ENCODE results near the gene SMIM38.
A peak's percentile ranks its signal among the peaks of the same experiment; 100 is the strongest.

Gene SMIM38

GRCh38 chr11:69170704-69171103 is 15.0 kb downstream of the SMIM38 start:
- no peak overlapping the region for H3K4me3 ChIP-seq (ENCODE audit: control insufficient read depth, low read depth, low read length)
- no peak for TF ChIP-seq CTCF (conservative IDR thresholded peaks at IDR 0.05; ENCODE audit: control insufficient read depth, insufficient read depth, low read depth, low read length)
- no peak for DNase-seq (ENCODE audit: low read depth)

GRCh38 chr11:69171476-69172240 is 15.9 kb downstream of the SMIM38 start:
- TF ChIP-seq CTCF (conservative IDR thresholded peaks at IDR 0.05; ENCODE audit: control insufficient read depth, insufficient read depth, low read depth, low read length), result no peak
- no peak for DNase-seq (ENCODE audit: low read depth)
- no peak overlapping the region for H3K4me3 ChIP-seq (ENCODE audit: control insufficient read depth, low read depth, low read length)

GRCh38 chr11:69172674-69173073 is 16.9 kb downstream of the SMIM38 start:
- no peak overlapping the region for H3K4me3 ChIP-seq (ENCODE audit: control insufficient read depth, low read depth, low read length)
- no peak for TF ChIP-seq CTCF (conservative IDR thresholded peaks at IDR 0.05; ENCODE audit: control insufficient read depth, insufficient read depth, low read depth, low read length)
- DNase-seq (ENCODE audit: low read depth), result peak; percentile 10

- no peak for DNase-seq (ENCODE audit: low read depth)
- TF ChIP-seq CTCF (conservative IDR thresholded peaks at IDR 0.05; ENCODE audit: control insufficient read depth, insufficient read depth, low read depth, low read length), result no peak
- no peak overlapping the region for H3K4me3 ChIP-seq (ENCODE audit: control insufficient read depth, low read depth, low read length)
Observed at GRCh38 chr11:69173331-69173730, 17.6 kb downstream of the SMIM38 start.

- TF ChIP-seq CTCF (conservative IDR thresholded peaks at IDR 0.05; ENCODE audit: control insufficient read depth, insufficient read depth, low read depth, low read length), result no peak
- H3K4me3 ChIP-seq (ENCODE audit: control insufficient read depth, low read depth, low read length), result no peak overlapping the region
- no peak for DNase-seq (ENCODE audit: low read depth)
Observed at GRCh38 chr11:69173925-69174581, 18.3 kb downstream of the SMIM38 start.

- no peak for TF ChIP-seq CTCF (conservative IDR thresholded peaks at IDR 0.05; ENCODE audit: control insufficient read depth, insufficient read depth, low read depth, low read length)
- DNase-seq (ENCODE audit: low read depth), result no peak
- H3K4me3 ChIP-seq (ENCODE audit: control insufficient read depth, low read depth, low read length), result no peak overlapping the region
Observed at GRCh38 chr11:69174841-69175240, 19.1 kb downstream of the SMIM38 start.
